Liver (tissue), 9 donors: ENCODE results near the gene ZDHHC4. TPM values are rescaled to one million over a fixed set of nuclear protein-coding genes. Genes with fewer than 3 reads are reported as not detected.

Source experiments
- DNase-seq: peaks from one replicate; pipeline ENCODE4 v3.0.0-alpha.2; 2017; ENCODE audit warnings: low spot score
- H3K27ac ChIP-seq, 2 donors: one replicate each; pipeline ENCODE4 v1.7.0; 2013; ENCODE audit warnings: inconsistent platforms in 2 of 2, low read length in 2 of 2, control low read depth in 1 of 2, low read depth in 1 of 2, mild to moderate bottlenecking in 1 of 2
- H3K27me3 ChIP-seq, 4 donors: one replicate each; pipeline versions ENCODE4 v1.6.1 to v1.7.0; 2013; ENCODE audit warnings: low read length in 3 of 4, inconsistent platforms in 1 of 4, mild to moderate bottlenecking in 1 of 4, moderate library complexity in 1 of 4; ENCODE audit not compliant: control insufficient read depth in 4 of 4, insufficient read depth in 4 of 4
- H3K36me3 ChIP-seq, 4 donors: one replicate each; pipeline versions ENCODE4 v1.6.1 to v1.7.0; 2013; ENCODE audit warnings: low read length in 3 of 4, mild to moderate bottlenecking in 3 of 4, low read depth in 1 of 4, moderate library complexity in 1 of 4; ENCODE audit not compliant: control insufficient read depth in 4 of 4, insufficient read depth in 3 of 4
- H3K4me1 ChIP-seq, 4 donors: one replicate each; pipeline versions ENCODE4 v1.6.1 to v1.7.0; 2013; ENCODE audit warnings: low read length in 3 of 4, mild to moderate bottlenecking in 3 of 4, moderate library complexity in 1 of 4; ENCODE audit not compliant: control insufficient read depth in 4 of 4, insufficient read depth in 4 of 4
- H3K4me3 ChIP-seq, 3 donors: one replicate each; pipeline versions ENCODE4 v1.6.1 to v1.7.0; 2013; ENCODE audit warnings: low read length in 3 of 3, control low read depth in 1 of 3, low read depth in 1 of 3, mild to moderate bottlenecking in 1 of 3
- H3K9ac ChIP-seq, 2 donors: one replicate each; pipeline ENCODE4 v1.7.0; 2013; ENCODE audit warnings: low read length in 2 of 2, mild to moderate bottlenecking in 2 of 2, moderate library complexity in 2 of 2, control low read depth in 1 of 2, low read depth in 1 of 2
- H3K9me3 ChIP-seq, 4 donors: one replicate each; pipeline versions ENCODE4 v1.6.1 to v1.7.0; 2013; ENCODE audit warnings: low read length in 3 of 4; ENCODE audit not compliant: control insufficient read depth in 4 of 4
- ATF3 ChIP-seq: IDR thresholded peaks from 2 replicates; pipeline ENCODE4 v1.6.1; 2016; ENCODE audit warnings: antibody characterized with exemption
- CTCF ChIP-seq: fragments of 150-350 bp; IDR thresholded peaks from 2 replicates; pipeline ENCODE4 v1.5.1; 2017; ENCODE audit warnings: improper control_type of control experiment, low read depth, low read length; ENCODE audit not compliant: missing input control
- FOXA1 ChIP-seq: IDR thresholded peaks from 2 replicates; pipeline ENCODE4 v1.6.1; 2016; ENCODE audit warnings: antibody characterized with exemption
- GABPA ChIP-seq, 2 donors: IDR thresholded peaks in 1 of 2; conservative IDR thresholded peaks in 1 of 2; 2 replicates each; pipeline ENCODE4 v1.6.1; 2016; ENCODE audit warnings: antibody characterized with exemption in 2 of 2, mild to moderate bottlenecking in 1 of 2, moderate library complexity in 1 of 2
- HNF4A ChIP-seq, 2 donors: conservative IDR thresholded peaks; 2 replicates each; pipeline ENCODE4 v1.6.1; 2016; ENCODE audit warnings: antibody characterized with exemption in 2 of 2, mild to moderate bottlenecking in 2 of 2
- HNF4G ChIP-seq: IDR thresholded peaks from 2 replicates; pipeline ENCODE4 v1.6.1; 2016; ENCODE audit warnings: antibody characterized with exemption
- JUND ChIP-seq, 2 donors: IDR thresholded peaks; 2 replicates each; pipeline ENCODE4 v1.6.1; 2016; ENCODE audit warnings: antibody characterized with exemption in 2 of 2
- NR2F2 ChIP-seq: IDR thresholded peaks from 2 replicates; pipeline ENCODE4 v1.6.1; 2016; ENCODE audit warnings: antibody characterized with exemption
- REST ChIP-seq: IDR thresholded peaks from 2 replicates; pipeline ENCODE4 v1.6.1; 2016; ENCODE audit warnings: antibody characterized with exemption, mild to moderate bottlenecking
- SP1 ChIP-seq: IDR thresholded peaks from 2 replicates; pipeline ENCODE4 v1.6.1; 2018; ENCODE audit warnings: antibody characterized with exemption, mild to moderate bottlenecking
- TAF1 ChIP-seq: conservative IDR thresholded peaks from 2 replicates; pipeline ENCODE4 v1.6.1; 2016; ENCODE audit warnings: antibody characterized with exemption, mild to moderate bottlenecking
- YY1 ChIP-seq: IDR thresholded peaks from 2 replicates; pipeline ENCODE4 v1.6.1; 2016; ENCODE audit warnings: antibody characterized with exemption, mild to moderate bottlenecking
- ZBTB33 ChIP-seq: IDR thresholded peaks from 2 replicates; pipeline ENCODE4 v1.6.1; 2016; ENCODE audit warnings: antibody characterized with exemption
- WGBS: extraction: QIAGEN DNeasy Blood & Tissue Kit; methylation state at CpG from one replicate; pipeline ENCODE4 v1.1.7; 2013; 5-methylcytosine and 5-hydroxymethylcytosine counted together
- polyA plus RNA-seq, 2 donors: library from polyadenylated mRNA; stranded (reverse) in 1 of 2; unstranded in 1 of 2; fragments of 200-250 nt in 1 of 2; fragments of >200 nt in 1 of 2; fragmentation: Nextera tagmentation in 1 of 2; extraction: Ambion mirVana in 1 of 2; gene quantifications; one replicate each; pipeline versions ENCODE4 v1.2.1 to v1.2.3, GENCODE V29; 2013 to 2015
- total RNA-seq, 2 donors: library from RNA; depleted of rRNA; stranded (reverse); fragments of >200 nt; gene quantifications; one replicate each; pipeline ENCODE4 v1.2.3, GENCODE V29; 2014
- donor health status: healthy.
- donor health status: healthy.
- donor health status: healthy.
- donor health status: healthy.
- donor health status: healthy.

ZDHHC4 gene
- total and polyA plus RNA-seq, 4 donors: 32.1 to 46.8 (median 34.9) TPM

- Histone ChIP-seq H3K27ac (no peak overlapping the region), H3K4me1 (no peaks in the 10 kb centered on the region), H3K27me3 (peaks cover 0 to 2% (median 1%) of the 10 kb centered on the region in 4 donors), H3K36me3 (no peaks in the 10 kb centered on the region), H3K9me3 (no peaks in the 10 kb centered on the region), H3K9ac (no peak overlapping the region), H3K4me3 (no peak overlapping the region)
- TF ChIP-seq CTCF (no peak), GABPA (IDR thresholded peaks at IDR 0.05 in 1 of 2, conservative IDR thresholded peaks at IDR 0.05 in 1 of 2) (no peak), HNF4G (no peak), SP1 (no peak), REST (no peak), HNF4A (conservative IDR thresholded peaks at IDR 0.05) (no peak), YY1 (no peak)
- no peak for DNase-seq
- WGBS: 83% methylated on average over 3 of the region's 3 CpGs
Measured at GRCh38 chr7:6567886-6568285, 9.4 kb upstream of the ZDHHC4 start.

- 60% methylated on average over 7 of the region's 7 CpGs for WGBS
- H3K36me3 ChIP-seq: no peaks in the 10 kb centered on the region
- H3K27ac ChIP-seq: no peak overlapping the region
- peaks cover 0 to 2% (median 1%) of the 10 kb centered on the region in 4 donors for H3K27me3 ChIP-seq
- H3K9me3 ChIP-seq: no peaks in the 10 kb centered on the region
- no peak overlapping the region for H3K4me3 ChIP-seq
- H3K9ac ChIP-seq: no peak overlapping the region
- no peak for TF ChIP-seq NR2F2
- no peak for TF ChIP-seq ATF3
- TF ChIP-seq FOXA1: no peak
- no peak for TF ChIP-seq YY1
- no peak for DNase-seq
- peaks cover 0 to under 1% (median 0%) of the 10 kb centered on the region in 4 donors for H3K4me1 ChIP-seq
Measured at GRCh38 chr7:6571160-6571779, 6.0 kb upstream of the ZDHHC4 start.

- H3K27ac ChIP-seq: no peak overlapping the region
- DNase-seq: no peak
- H3K27me3 ChIP-seq: no peaks in the 10 kb centered on the region
- 72% methylated on average over 9 of the region's 9 CpGs for WGBS
- no peak for TF ChIP-seq CTCF
- TF ChIP-seq HNF4A (conservative IDR thresholded peaks at IDR 0.05): no peak
- TF ChIP-seq ZBTB33: no peak
- no peak for TF ChIP-seq TAF1
- TF ChIP-seq JUND (IDR thresholded peaks at IDR 0.05): no peak
- no peak for TF ChIP-seq SP1
- peaks cover 2 to 7% (median 4%) of the 10 kb centered on the region in 4 donors for H3K36me3 ChIP-seq
- no peaks in the 10 kb centered on the region for H3K9me3 ChIP-seq
- peaks cover 0 to 12% (median 9%) of the 10 kb centered on the region in 4 donors for H3K4me1 ChIP-seq
- no peak overlapping the region for H3K9ac ChIP-seq
- H3K4me3 ChIP-seq: no peak overlapping the region
Measured at GRCh38 chr7:6575281-6576023, 1.8 kb upstream of the ZDHHC4 start.
